ENCODE measurements around the gene MSX2. TPM values are rescaled to one million over a fixed set of nuclear protein-coding genes. Genes with fewer than 3 reads are reported as not detected.
"Not testable (repeated sequence)": the region's sequence is repeated elsewhere in the genome, so short reads cannot be mapped to it uniquely, and the experiment has no call there.

The MSX2 gene
- total RNA-seq, 4 donors from 2014 or later: 0.95 to 2.1 (median 1.1) TPM

- H3K4me1 ChIP-seq: no peaks in the 10 kb centered on the region
- peaks cover 0 to 5% (median 0%) of the 10 kb centered on the region in 3 donors for H3K27me3 ChIP-seq
- no peak for DNase-seq
- in situ Hi-C loops (cut with MboI; ENCODE audit: low sequenced_read_pairs in 4 of 4): no loop called here
- H3K36me3 ChIP-seq: no peaks in the 10 kb centered on the region
- no peak overlapping the region for H3K4me3 ChIP-seq
- H3K27ac ChIP-seq: no peak overlapping the region
- intact Hi-C loops (cut with DNase I; ENCODE audit: low total_unique reads): no loop called here
- TF ChIP-seq CTCF (IDR thresholded peaks at IDR 0.05 in 4 of 5, conservative IDR thresholded peaks at IDR 0.05 in 1 of 5) (no peak), POLR2A (IDR thresholded peaks at IDR 0.05) (no peak)
- no peaks in the 10 kb centered on the region for H3K9me3 ChIP-seq
- no peak for ATAC-seq
Measured at GRCh38 chr5:174760721-174761120, 36.3 kb downstream of the MSX2 start.

GRCh38 chr5:174761341-174761740, 37.0 kb downstream of the MSX2 start:
- H3K27me3 ChIP-seq; H3K4me3 ChIP-seq; ATAC-seq; H3K36me3 ChIP-seq; DNase-seq; H3K27ac ChIP-seq; intact Hi-C loops (cut with DNase I; ENCODE audit: low total_unique reads); in situ Hi-C loops (cut with MboI; ENCODE audit: low sequenced_read_pairs in 4 of 4); H3K4me1 ChIP-seq; H3K9me3 ChIP-seq: not testable (repeated sequence)

GRCh38 chr5:174764309-174764708, 39.9 kb downstream of the MSX2 start:
- intact Hi-C loops (cut with DNase I; ENCODE audit: low total_unique reads): no loop called here
- in situ Hi-C loops (cut with MboI; ENCODE audit: low sequenced_read_pairs in 4 of 4): no loop called here
- no peak for ATAC-seq

GRCh38 chr5:174765540-174765939, 41.2 kb downstream of the MSX2 start:
- peaks cover 0 to 5% (median 0%) of the 10 kb centered on the region in 3 donors for H3K27me3 ChIP-seq
- TF ChIP-seq CTCF (IDR thresholded peaks at IDR 0.05 in 4 of 5, conservative IDR thresholded peaks at IDR 0.05 in 1 of 5): no peak
- no peak for TF ChIP-seq POLR2A (IDR thresholded peaks at IDR 0.05)
- no peak for ATAC-seq
- no peak for DNase-seq
- in situ Hi-C loops (cut with MboI; ENCODE audit: low sequenced_read_pairs in 4 of 4): no loop called here
- H3K27ac ChIP-seq: no peak overlapping the region
- H3K4me3 ChIP-seq: no peak overlapping the region
- intact Hi-C loops (cut with DNase I; ENCODE audit: low total_unique reads): no loop called here
- H3K4me1 ChIP-seq: no peaks in the 10 kb centered on the region
- no peaks in the 10 kb centered on the region for H3K36me3 ChIP-seq
- no peaks in the 10 kb centered on the region for H3K9me3 ChIP-seq

More at GRCh38 chr5:174764309-174764708, 39.9 kb downstream of the MSX2 start:
- H3K9me3 ChIP-seq: no peaks in the 10 kb centered on the region
- TF ChIP-seq CTCF (IDR thresholded peaks at IDR 0.05 in 4 of 5, conservative IDR thresholded peaks at IDR 0.05 in 1 of 5): no peak
- no peak for TF ChIP-seq POLR2A (IDR thresholded peaks at IDR 0.05)
- no peaks in the 10 kb centered on the region for H3K36me3 ChIP-seq
- no peak overlapping the region for H3K27ac ChIP-seq
- peaks cover 0 to 5% (median 0%) of the 10 kb centered on the region in 3 donors for H3K27me3 ChIP-seq
- DNase-seq: no peak
- no peak overlapping the region for H3K4me3 ChIP-seq
- H3K4me1 ChIP-seq: no peaks in the 10 kb centered on the region

- intact Hi-C loops (cut with DNase I; ENCODE audit: low total_unique reads) (no loop called here), in situ Hi-C loops (cut with MboI; ENCODE audit: low sequenced_read_pairs in 4 of 4) (no loop called here)
- Histone ChIP-seq H3K27me3 (peaks cover 0 to 3% (median 0%) of the 10 kb centered on the region in 3 donors), H3K9me3 (no peaks in the 10 kb centered on the region), H3K4me3 (no peak overlapping the region), H3K4me1 (no peaks in the 10 kb centered on the region), H3K27ac (no peak overlapping the region), H3K36me3 (no peaks in the 10 kb centered on the region)
- TF ChIP-seq POLR2A (IDR thresholded peaks at IDR 0.05) (no peak), CTCF (IDR thresholded peaks at IDR 0.05 in 4 of 5, conservative IDR thresholded peaks at IDR 0.05 in 1 of 5) (no peak)
- DNase-seq (no peak), ATAC-seq (no peak)
Measured at GRCh38 chr5:174767670-174768069, 43.3 kb downstream of the MSX2 start.
